ENCODE data around the gene ACTR3.

- TF ChIP-seq CTCF (conservative IDR thresholded peaks at IDR 0.05; ENCODE audit: low read depth, low read length) = no peak
- no peak for TF ChIP-seq EZH2 (IDR thresholded peaks at IDR 0.05; ENCODE audit: low read length, unreplicated experiment)
- no peak for TF ChIP-seq EZH2phosphoT487 (IDR thresholded peaks at IDR 0.05; ENCODE audit: borderline replicate concordance, low read length)
Observed at GRCh38 chr2:113962692-113963480, 73.0 kb downstream of the ACTR3 start.

All from PC-3 (cell line).